ENCODE measurements around the gene FURIN.

Gene FURIN

GRCh38 chr15:90931828-90932659, 63.7 kb downstream of the FURIN start, which contains the start of gene HDDC3:
TSS of gene HDDC3 (minus strand) at chr15:90932549. CDS start at chr15:90932540, 9 bp downstream.
- in situ Hi-C loops (cut with MboI; ENCODE audit: low sequenced_read_pairs): no loop called here

GRCh38 chr15:90932660-90932991, 64.2 kb downstream of the FURIN start:
- in situ Hi-C loops (cut with MboI; ENCODE audit: low sequenced_read_pairs): no loop called here
